ENCODE measurements around the gene DENND6B.

- TF ChIP-seq REST (IDR thresholded peaks at IDR 0.05; ENCODE audit: unreplicated experiment) = no peak
- TF ChIP-seq EZH2phosphoT487 (IDR thresholded peaks at IDR 0.05; ENCODE audit: unreplicated experiment) = no peak
- no peak for TF ChIP-seq CTCF (conservative IDR thresholded peaks at IDR 0.05; ENCODE audit: low read depth in 2 of 2)
- TF ChIP-seq EZH2 (IDR thresholded peaks at IDR 0.05; ENCODE audit: low read depth, unreplicated experiment) = no peak
These were observed 51.4 kb downstream of the DENND6B start for GRCh38 chr22:50275181-50276055.

Measured in GM23338 (cell line).